HCT116 (cell line): ENCODE measurements around the gene RCL1.

Source experiments
- CEBPB ChIP-seq: IDR thresholded peaks from 2 replicates; pipeline ENCODE4 v1.6.1; 2012; ENCODE audit warnings: low read depth
- EZH2 ChIP-seq: fragments of 200-600 bp; sonication (generic); IDR thresholded peaks from 2 replicates; pipeline ENCODE4 v1.6.1; 2017; ENCODE audit warnings: antibody characterized with exemption, mixed run types
- EZH2phosphoT487 ChIP-seq: fragments of 200-600 bp; IDR thresholded peaks from 2 replicates; pipeline ENCODE4 v1.6.1; 2018; ENCODE audit warnings: antibody characterized with exemption, borderline replicate concordance
- JUND ChIP-seq: IDR thresholded peaks from 2 replicates; pipeline ENCODE4 v1.6.1; 2012
- POLR2A ChIP-seq: IDR thresholded peaks from 2 replicates; pipeline ENCODE4 v1.7.0; 2011; ENCODE audit warnings: borderline replicate concordance; ENCODE audit not compliant: insufficient read depth, insufficient read length; ENCODE audit errors: extremely low read depth
- YY1 ChIP-seq: IDR thresholded peaks from 2 replicates; pipeline ENCODE4 v1.6.1; 2011; ENCODE audit warnings: low read length, low read depth, moderate library complexity, mild to moderate bottlenecking; ENCODE audit not compliant: insufficient replicate concordance; ENCODE audit errors: extremely low read depth
- TF ChIP-seq, protein P1 (sequence below), 3 experiments: fragments of 200-600 bp in 1 of 3; sonication (generic) in 1 of 3; IDR thresholded peaks in 2 of 3; conservative IDR thresholded peaks in 1 of 3; 2 replicates each; pipeline ENCODE4 v1.5.1; 2012 to 2017; ENCODE audit warnings: low read depth in 2 of 3, low read length in 2 of 3, antibody characterized with exemption in 1 of 3, borderline replicate concordance in 1 of 3, control low read depth in 1 of 3, mild to moderate bottlenecking in 1 of 3, mixed read lengths in 1 of 3, mixed run types in 1 of 3, moderate library complexity in 1 of 3; ENCODE audit not compliant: insufficient read depth in 1 of 3
- TF ChIP-seq, protein P2 (sequence below): IDR thresholded peaks from 2 replicates; pipeline ENCODE4 v1.6.1; 2012; ENCODE audit warnings: low read depth

GRCh38 chr9:4784403-4784802, 8.3 kb upstream of the RCL1 start:
- TF ChIP-seq, protein P1, sequence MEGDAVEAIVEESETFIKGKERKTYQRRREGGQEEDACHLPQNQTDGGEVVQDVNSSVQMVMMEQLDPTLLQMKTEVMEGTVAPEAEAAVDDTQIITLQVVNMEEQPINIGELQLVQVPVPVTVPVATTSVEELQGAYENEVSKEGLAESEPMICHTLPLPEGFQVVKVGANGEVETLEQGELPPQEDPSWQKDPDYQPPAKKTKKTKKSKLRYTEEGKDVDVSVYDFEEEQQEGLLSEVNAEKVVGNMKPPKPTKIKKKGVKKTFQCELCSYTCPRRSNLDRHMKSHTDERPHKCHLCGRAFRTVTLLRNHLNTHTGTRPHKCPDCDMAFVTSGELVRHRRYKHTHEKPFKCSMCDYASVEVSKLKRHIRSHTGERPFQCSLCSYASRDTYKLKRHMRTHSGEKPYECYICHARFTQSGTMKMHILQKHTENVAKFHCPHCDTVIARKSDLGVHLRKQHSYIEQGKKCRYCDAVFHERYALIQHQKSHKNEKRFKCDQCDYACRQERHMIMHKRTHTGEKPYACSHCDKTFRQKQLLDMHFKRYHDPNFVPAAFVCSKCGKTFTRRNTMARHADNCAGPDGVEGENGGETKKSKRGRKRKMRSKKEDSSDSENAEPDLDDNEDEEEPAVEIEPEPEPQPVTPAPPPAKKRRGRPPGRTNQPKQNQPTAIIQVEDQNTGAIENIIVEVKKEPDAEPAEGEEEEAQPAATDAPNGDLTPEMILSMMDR (IDR thresholded peaks at IDR 0.05 in 2 of 3, conservative IDR thresholded peaks at IDR 0.05 in 1 of 3; ENCODE audit: borderline replicate concordance in 1 of 3, insufficient read depth in 1 of 3, low read depth in 2 of 3, low read length in 2 of 3) = no peak
- TF ChIP-seq EZH2phosphoT487 (no peak), JUND (no peak), POLR2A (no peak), CEBPB (no peak), YY1 (no peak), EZH2 (no peak)
- TF ChIP-seq, protein P2, sequence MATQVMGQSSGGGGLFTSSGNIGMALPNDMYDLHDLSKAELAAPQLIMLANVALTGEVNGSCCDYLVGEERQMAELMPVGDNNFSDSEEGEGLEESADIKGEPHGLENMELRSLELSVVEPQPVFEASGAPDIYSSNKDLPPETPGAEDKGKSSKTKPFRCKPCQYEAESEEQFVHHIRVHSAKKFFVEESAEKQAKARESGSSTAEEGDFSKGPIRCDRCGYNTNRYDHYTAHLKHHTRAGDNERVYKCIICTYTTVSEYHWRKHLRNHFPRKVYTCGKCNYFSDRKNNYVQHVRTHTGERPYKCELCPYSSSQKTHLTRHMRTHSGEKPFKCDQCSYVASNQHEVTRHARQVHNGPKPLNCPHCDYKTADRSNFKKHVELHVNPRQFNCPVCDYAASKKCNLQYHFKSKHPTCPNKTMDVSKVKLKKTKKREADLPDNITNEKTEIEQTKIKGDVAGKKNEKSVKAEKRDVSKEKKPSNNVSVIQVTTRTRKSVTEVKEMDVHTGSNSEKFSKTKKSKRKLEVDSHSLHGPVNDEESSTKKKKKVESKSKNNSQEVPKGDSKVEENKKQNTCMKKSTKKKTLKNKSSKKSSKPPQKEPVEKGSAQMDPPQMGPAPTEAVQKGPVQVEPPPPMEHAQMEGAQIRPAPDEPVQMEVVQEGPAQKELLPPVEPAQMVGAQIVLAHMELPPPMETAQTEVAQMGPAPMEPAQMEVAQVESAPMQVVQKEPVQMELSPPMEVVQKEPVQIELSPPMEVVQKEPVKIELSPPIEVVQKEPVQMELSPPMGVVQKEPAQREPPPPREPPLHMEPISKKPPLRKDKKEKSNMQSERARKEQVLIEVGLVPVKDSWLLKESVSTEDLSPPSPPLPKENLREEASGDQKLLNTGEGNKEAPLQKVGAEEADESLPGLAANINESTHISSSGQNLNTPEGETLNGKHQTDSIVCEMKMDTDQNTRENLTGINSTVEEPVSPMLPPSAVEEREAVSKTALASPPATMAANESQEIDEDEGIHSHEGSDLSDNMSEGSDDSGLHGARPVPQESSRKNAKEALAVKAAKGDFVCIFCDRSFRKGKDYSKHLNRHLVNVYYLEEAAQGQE = no peak
